ENCODE results near the gene SYT17.

DNA sequence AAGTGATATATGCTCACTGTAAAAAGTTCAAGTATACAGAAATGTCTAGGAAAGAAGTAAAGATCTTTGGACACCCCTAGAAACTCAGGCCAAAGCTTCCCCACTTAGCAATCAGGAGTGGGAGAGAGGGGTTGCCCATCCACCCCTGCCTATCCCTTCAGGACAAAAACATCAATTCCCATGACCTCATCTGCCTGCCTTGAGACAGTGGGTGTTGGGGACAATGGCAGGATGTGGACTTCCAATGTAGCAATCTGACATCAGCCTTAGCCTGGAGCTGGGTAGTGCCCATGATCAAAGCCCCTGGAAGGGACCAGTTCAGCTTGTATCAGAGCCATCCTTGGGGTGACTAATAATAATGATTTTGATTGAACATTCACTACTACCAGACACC lies 36.2 kb upstream of the SYT17 start:
- no peak for TF ChIP-seq POLR2A (IDR thresholded peaks at IDR 0.05; ENCODE audit: low read length)
- TF ChIP-seq GATA1 (IDR thresholded peaks at IDR 0.05; ENCODE audit: low read depth, low read length), result no peak

All from erythroblast (primary cell).